Upper lobe of left lung (tissue), 4 donors: Measurements from ENCODE around the gene WASHC4.

ENCODE experiments used
- CTCF ChIP-seq, 6 experiments: fragments of 450-650 bp in 4 of 6; fragments of 200-600 bp in 2 of 6; sonication (generic) in 2 of 6; IDR thresholded peaks; one replicate each; pipeline ENCODE4 v1.5.1; 2016 to 2019; ENCODE audit warnings: antibody characterized with exemption in 6 of 6
- EP300 ChIP-seq, 4 donors: sonication (generic); formaldehyde crosslinking; IDR thresholded peaks; one replicate each; pipeline ENCODE4 v1.5.1; 2017; ENCODE audit warnings: antibody characterized with exemption in 4 of 4, control low read depth in 2 of 4

GRCh38 chr12:105085501-105085900 is 22.0 kb upstream of the WASHC4 start:
- no peak for TF ChIP-seq CTCF (IDR thresholded peaks at IDR 0.05)
- no peak for TF ChIP-seq EP300 (IDR thresholded peaks at IDR 0.05)
